ENCODE measurements around the gene PPP1R3D.

The PPP1R3D gene

GRCh38 chr20:59940956-59941294 lies 820 bp upstream of the PPP1R3D start:
- no peak overlapping the region for H2AK5ac ChIP-seq (ENCODE audit: low read length)
- H3K4ac ChIP-seq (ENCODE audit: low read depth, low read length): peak overlapping the region; percentile 25
- H3K23ac ChIP-seq (ENCODE audit: low read length): no peak overlapping the region
- no CpG with 5 or more reads among the region's 4 CpGs for WGBS (ENCODE audit: extremely low coverage, insufficient coverage, low lambda C conversion rate)
- H4K5ac ChIP-seq (ENCODE audit: low read length): peak overlapping the region; percentile 92
- no peaks in the 10 kb centered on the region for H3K79me1 ChIP-seq (ENCODE audit: low read length)
- H4K8ac ChIP-seq (ENCODE audit: low read depth, low read length): no peak overlapping the region
- peak overlapping the region; percentile 92 for H3K9ac ChIP-seq (ENCODE audit: low read length)
- no peak overlapping the region for H2BK120ac ChIP-seq (ENCODE audit: low read depth, low read length)
- H2BK15ac ChIP-seq (replicated peaks; ENCODE audit: low read depth): no peak overlapping the region
- no peaks in the 10 kb centered on the region for H3K27me3 ChIP-seq (ENCODE audit: insufficient read depth, low read length, poor library complexity)
- no peaks in the 10 kb centered on the region for H3K4me1 ChIP-seq (ENCODE audit: control insufficient read depth, low read depth, low read length)
- peak overlapping the region; percentile 82 for H3K18ac ChIP-seq (ENCODE audit: low read length)
- no peak for DNase-seq
- no peaks in the 10 kb centered on the region for H3K36me3 ChIP-seq (ENCODE audit: control insufficient read depth, insufficient read depth, low read length)
- no peaks in the 10 kb centered on the region for H3K79me2 ChIP-seq (ENCODE audit: control insufficient read depth, insufficient read depth, low read length)
- peak overlapping the region; percentile 97 for H3K56ac ChIP-seq (ENCODE audit: low read length)
- H3K4me3 ChIP-seq (ENCODE audit: low read length): peak overlapping the region; percentile 86
- H2BK5ac ChIP-seq (ENCODE audit: low read length): peak overlapping the region; percentile 51
- H3K27ac ChIP-seq (ENCODE audit: low read depth, low read length): peak overlapping the region; percentile 44
- H3K4me2 ChIP-seq (ENCODE audit: low read length): peak overlapping the region; percentile 85

GRCh38 chr20:59939879-59940128 lies 301 bp downstream of the PPP1R3D start:
- H3K27me3 ChIP-seq (ENCODE audit: insufficient read depth, low read length, poor library complexity): no peaks in the 10 kb centered on the region
- no CpG with 5 or more reads among the region's 24 CpGs for WGBS (ENCODE audit: extremely low coverage, insufficient coverage, low lambda C conversion rate)
- H3K27ac ChIP-seq (ENCODE audit: low read depth, low read length): peak overlapping the region; percentile 47

GRCh38 chr20:59939052-59939878 lies 840 bp downstream of the PPP1R3D start:
- DNase-seq: peak; percentile 51

More at GRCh38 chr20:59939879-59940128, 301 bp downstream of the PPP1R3D start:
- H3K36me3 ChIP-seq (ENCODE audit: control insufficient read depth, insufficient read depth, low read length): no peaks in the 10 kb centered on the region
- no peaks in the 10 kb centered on the region for H3K79me2 ChIP-seq (ENCODE audit: control insufficient read depth, insufficient read depth, low read length)
- H2AK5ac ChIP-seq (ENCODE audit: low read length): no peak overlapping the region
- no peaks in the 10 kb centered on the region for H3K79me1 ChIP-seq (ENCODE audit: low read length)
- H2BK15ac ChIP-seq (replicated peaks; ENCODE audit: low read depth): no peak overlapping the region
- no peak overlapping the region for H2BK120ac ChIP-seq (ENCODE audit: low read depth, low read length)
- no peaks in the 10 kb centered on the region for H3K4me1 ChIP-seq (ENCODE audit: control insufficient read depth, low read depth, low read length)
- H3K4me3 ChIP-seq (ENCODE audit: low read length): peak overlapping the region; percentile 38
- no peak overlapping the region for H3K23ac ChIP-seq (ENCODE audit: low read length)
- H3K4me2 ChIP-seq (ENCODE audit: low read length): peak overlapping the region; percentile 8
- H2BK5ac ChIP-seq (ENCODE audit: low read length): no peak overlapping the region
- no peak overlapping the region for H4K8ac ChIP-seq (ENCODE audit: low read depth, low read length)
- peak overlapping the region; percentile 58 for H3K9ac ChIP-seq (ENCODE audit: low read length)
- H3K18ac ChIP-seq (ENCODE audit: low read length): peak overlapping the region; percentile 91
- peak overlapping the region; percentile 63 for H3K56ac ChIP-seq (ENCODE audit: low read length)
- no peak for DNase-seq
- H3K4ac ChIP-seq (ENCODE audit: low read depth, low read length): peak overlapping the region; percentile 18
- no peak overlapping the region for H4K5ac ChIP-seq (ENCODE audit: low read length)

GRCh38 chr20:59938696-59939051 lies 1.4 kb downstream of the PPP1R3D start:
- no peaks in the 10 kb centered on the region for H3K27me3 ChIP-seq (ENCODE audit: insufficient read depth, low read length, poor library complexity)
- no peak overlapping the region for H3K9ac ChIP-seq (ENCODE audit: low read length)
- H3K23ac ChIP-seq (ENCODE audit: low read length): no peak overlapping the region
- H3K36me3 ChIP-seq (ENCODE audit: control insufficient read depth, insufficient read depth, low read length): no peaks in the 10 kb centered on the region
- no peak overlapping the region for H2BK5ac ChIP-seq (ENCODE audit: low read length)
- H3K27ac ChIP-seq (ENCODE audit: low read depth, low read length): no peak overlapping the region
- no peak overlapping the region for H4K8ac ChIP-seq (ENCODE audit: low read depth, low read length)
- H2AK5ac ChIP-seq (ENCODE audit: low read length): no peak overlapping the region
- no peak overlapping the region for H3K18ac ChIP-seq (ENCODE audit: low read length)
- no peak overlapping the region for H3K4me2 ChIP-seq (ENCODE audit: low read length)
- H3K56ac ChIP-seq (ENCODE audit: low read length): no peak overlapping the region
- WGBS (ENCODE audit: extremely low coverage, insufficient coverage, low lambda C conversion rate): no CpG with 5 or more reads among the region's 7 CpGs
- H3K79me2 ChIP-seq (ENCODE audit: control insufficient read depth, insufficient read depth, low read length): no peaks in the 10 kb centered on the region
- H2BK120ac ChIP-seq (ENCODE audit: low read depth, low read length): no peak overlapping the region
- H2BK15ac ChIP-seq (replicated peaks; ENCODE audit: low read depth): no peak overlapping the region
- no peak overlapping the region for H3K4me3 ChIP-seq (ENCODE audit: low read length)
- no peaks in the 10 kb centered on the region for H3K79me1 ChIP-seq (ENCODE audit: low read length)
- no peak overlapping the region for H3K4ac ChIP-seq (ENCODE audit: low read depth, low read length)
- DNase-seq: no peak
- no peak overlapping the region for H4K5ac ChIP-seq (ENCODE audit: low read length)
- H3K4me1 ChIP-seq (ENCODE audit: control insufficient read depth, low read depth, low read length): no peaks in the 10 kb centered on the region

More at GRCh38 chr20:59939052-59939878, 840 bp downstream of the PPP1R3D start:
- no CpG with 5 or more reads among the region's 104 CpGs for WGBS (ENCODE audit: extremely low coverage, insufficient coverage, low lambda C conversion rate)
- H2BK120ac ChIP-seq (ENCODE audit: low read depth, low read length): no peak overlapping the region
- H3K27me3 ChIP-seq (ENCODE audit: insufficient read depth, low read length, poor library complexity): no peaks in the 10 kb centered on the region
- no peak overlapping the region for H3K23ac ChIP-seq (ENCODE audit: low read length)
- H3K79me2 ChIP-seq (ENCODE audit: control insufficient read depth, insufficient read depth, low read length): no peaks in the 10 kb centered on the region
- no peak overlapping the region for H4K8ac ChIP-seq (ENCODE audit: low read depth, low read length)
- H2BK15ac ChIP-seq (replicated peaks; ENCODE audit: low read depth): no peak overlapping the region
- peak overlapping the region; percentile 47 for H3K27ac ChIP-seq (ENCODE audit: low read depth, low read length)
- no peak overlapping the region for H3K4ac ChIP-seq (ENCODE audit: low read depth, low read length)
- no peak overlapping the region for H4K5ac ChIP-seq (ENCODE audit: low read length)
- no peak overlapping the region for H2AK5ac ChIP-seq (ENCODE audit: low read length)
- H3K56ac ChIP-seq (ENCODE audit: low read length): peak overlapping the region; percentile 63
- H3K18ac ChIP-seq (ENCODE audit: low read length): peak overlapping the region; percentile 91
- no peaks in the 10 kb centered on the region for H3K4me1 ChIP-seq (ENCODE audit: control insufficient read depth, low read depth, low read length)
- H3K36me3 ChIP-seq (ENCODE audit: control insufficient read depth, insufficient read depth, low read length): no peaks in the 10 kb centered on the region
- H2BK5ac ChIP-seq (ENCODE audit: low read length): no peak overlapping the region
- H3K4me2 ChIP-seq (ENCODE audit: low read length): peak overlapping the region; percentile 8
- peak overlapping the region; percentile 38 for H3K4me3 ChIP-seq (ENCODE audit: low read length)
- H3K9ac ChIP-seq (ENCODE audit: low read length): peak overlapping the region; percentile 58
- no peaks in the 10 kb centered on the region for H3K79me1 ChIP-seq (ENCODE audit: low read length)

- H3K4me1 ChIP-seq (ENCODE audit: control insufficient read depth, low read depth, low read length): no peaks in the 10 kb centered on the region
- H3K23ac ChIP-seq (ENCODE audit: low read length): no peak overlapping the region
- no peak for DNase-seq
- H3K18ac ChIP-seq (ENCODE audit: low read length): no peak overlapping the region
- H2AK5ac ChIP-seq (ENCODE audit: low read length): no peak overlapping the region
- H3K4me2 ChIP-seq (ENCODE audit: low read length): no peak overlapping the region
- no peak overlapping the region for H2BK15ac ChIP-seq (replicated peaks; ENCODE audit: low read depth)
- H4K5ac ChIP-seq (ENCODE audit: low read length): no peak overlapping the region
- no CpG with 5 or more reads among the region's 4 CpGs for WGBS (ENCODE audit: extremely low coverage, insufficient coverage, low lambda C conversion rate)
- no peak overlapping the region for H2BK120ac ChIP-seq (ENCODE audit: low read depth, low read length)
- H3K27ac ChIP-seq (ENCODE audit: low read depth, low read length): no peak overlapping the region
- no peak overlapping the region for H3K56ac ChIP-seq (ENCODE audit: low read length)
- no peak overlapping the region for H3K4ac ChIP-seq (ENCODE audit: low read depth, low read length)
- no peak overlapping the region for H3K4me3 ChIP-seq (ENCODE audit: low read length)
- no peak overlapping the region for H2BK5ac ChIP-seq (ENCODE audit: low read length)
- H3K79me1 ChIP-seq (ENCODE audit: low read length): no peaks in the 10 kb centered on the region
- H3K79me2 ChIP-seq (ENCODE audit: control insufficient read depth, insufficient read depth, low read length): no peaks in the 10 kb centered on the region
- no peak overlapping the region for H3K9ac ChIP-seq (ENCODE audit: low read length)
- no peaks in the 10 kb centered on the region for H3K36me3 ChIP-seq (ENCODE audit: control insufficient read depth, insufficient read depth, low read length)
- H3K27me3 ChIP-seq (ENCODE audit: insufficient read depth, low read length, poor library complexity): no peaks in the 10 kb centered on the region
- no peak overlapping the region for H4K8ac ChIP-seq (ENCODE audit: low read depth, low read length)
Measured at GRCh38 chr20:59938221-59938620, 1.9 kb downstream of the PPP1R3D start.

GRCh38 chr20:59937150-59937549 lies 3.0 kb downstream of the PPP1R3D start:
- Histone ChIP-seq H3K4me2 (ENCODE audit: low read length) (no peak overlapping the region), H2BK15ac (replicated peaks; ENCODE audit: low read depth) (no peak overlapping the region), H3K79me2 (ENCODE audit: control insufficient read depth, insufficient read depth, low read length) (no peaks in the 10 kb centered on the region), H3K4me3 (ENCODE audit: low read length) (no peak overlapping the region), H3K56ac (ENCODE audit: low read length) (no peak overlapping the region), H3K9ac (ENCODE audit: low read length) (no peak overlapping the region), H2BK120ac (ENCODE audit: low read depth, low read length) (no peak overlapping the region), H3K27me3 (ENCODE audit: insufficient read depth, low read length, poor library complexity) (no peaks in the 10 kb centered on the region), H2AK5ac (ENCODE audit: low read length) (no peak overlapping the region), H3K4ac (ENCODE audit: low read depth, low read length) (no peak overlapping the region), H3K79me1 (ENCODE audit: low read length) (no peaks in the 10 kb centered on the region), H3K18ac (ENCODE audit: low read length) (no peak overlapping the region), H3K23ac (ENCODE audit: low read length) (no peak overlapping the region), H3K27ac (ENCODE audit: low read depth, low read length) (no peak overlapping the region), H4K8ac (ENCODE audit: low read depth, low read length) (no peak overlapping the region), H3K4me1 (ENCODE audit: control insufficient read depth, low read depth, low read length) (no peaks in the 10 kb centered on the region), H2BK5ac (ENCODE audit: low read length) (no peak overlapping the region), H3K36me3 (ENCODE audit: control insufficient read depth, insufficient read depth, low read length) (no peaks in the 10 kb centered on the region), H4K5ac (ENCODE audit: low read length) (no peak overlapping the region)
- WGBS (ENCODE audit: extremely low coverage, insufficient coverage, low lambda C conversion rate): no CpG with 5 or more reads among the region's 3 CpGs
- no peak for DNase-seq
